ENCODE measurements around the gene CTNNB1.
A peak's percentile ranks its signal among the peaks of the same experiment; 100 is the strongest.

CTNNB1 gene

GRCh38 chr3:41224120-41224806 lies 25.0 kb downstream of the CTNNB1 start:
- peak; percentile 82 for DNase-seq
- H3K36me3 ChIP-seq (replicated peaks), result peaks cover 46% of the 10 kb centered on the region
- peak overlapping the region; percentile 51 for H3K27ac ChIP-seq
- peak; percentile 14 for TF ChIP-seq CTCF (IDR thresholded peaks at IDR 0.05; ENCODE audit: low read depth, low read length, missing control alignments)
- in situ Hi-C loops (cut with HindIII; ENCODE audit: low pct_ligation_motif_present, low sequenced_read_pairs), result no loop called here
- H3K4me3 ChIP-seq (ENCODE audit: low read depth, low read length), result no peak overlapping the region
- H3K27me3 ChIP-seq (replicated peaks), result no peaks in the 10 kb centered on the region

GRCh38 chr3:41234823-41235721 lies 35.8 kb downstream of the CTNNB1 start:
- H3K27ac ChIP-seq, result no peak overlapping the region
- H3K36me3 ChIP-seq (replicated peaks), result peaks cover 81% of the 10 kb centered on the region
- no peak overlapping the region for H3K4me3 ChIP-seq (ENCODE audit: low read depth, low read length)
- in situ Hi-C loops (cut with HindIII; ENCODE audit: low pct_ligation_motif_present, low sequenced_read_pairs), result loop anchor here (25.0 kb wide), 1 partner anchor 648 kb away; no protein-coding TSS in a partner anchor
- no peaks in the 10 kb centered on the region for H3K27me3 ChIP-seq (replicated peaks)
- TF ChIP-seq CTCF (IDR thresholded peaks at IDR 0.05; ENCODE audit: low read depth, low read length, missing control alignments), result no peak
- DNase-seq, result no peak

- no peak overlapping the region for H3K4me3 ChIP-seq (ENCODE audit: low read depth, low read length)
- H3K27me3 ChIP-seq (replicated peaks), result no peaks in the 10 kb centered on the region
- H3K36me3 ChIP-seq (replicated peaks), result peaks cover 82% of the 10 kb centered on the region
- in situ Hi-C loops (cut with HindIII; ENCODE audit: low pct_ligation_motif_present, low sequenced_read_pairs), result loop anchor here (25.0 kb wide), 1 partner anchor 649 kb away; no protein-coding TSS in a partner anchor
- no peak for DNase-seq
- no peak overlapping the region for H3K27ac ChIP-seq
- no peak for TF ChIP-seq CTCF (IDR thresholded peaks at IDR 0.05; ENCODE audit: low read depth, low read length, missing control alignments)
These were observed 36.9 kb downstream of the CTNNB1 start for GRCh38 chr3:41236228-41236627.

- in situ Hi-C loops (cut with HindIII; ENCODE audit: low pct_ligation_motif_present, low sequenced_read_pairs), result loop anchor here (25.0 kb wide), 1 partner anchor 651 kb away; no protein-coding TSS in a partner anchor
- peaks cover 86% of the 10 kb centered on the region for H3K36me3 ChIP-seq (replicated peaks)
These were observed 38.6 kb downstream of the CTNNB1 start for GRCh38 chr3:41237907-41238306.

GRCh38 chr3:41239587-41239986 lies 40.3 kb downstream of the CTNNB1 start:
- TF ChIP-seq CTCF (IDR thresholded peaks at IDR 0.05; ENCODE audit: low read depth, low read length, missing control alignments), result no peak
- in situ Hi-C loops (cut with HindIII; ENCODE audit: low pct_ligation_motif_present, low sequenced_read_pairs), result loop anchor here (25.0 kb wide), 1 partner anchor 652 kb away; no protein-coding TSS in a partner anchor
- H3K4me3 ChIP-seq (ENCODE audit: low read depth, low read length), result no peak overlapping the region
- no peaks in the 10 kb centered on the region for H3K27me3 ChIP-seq (replicated peaks)
- H3K36me3 ChIP-seq (replicated peaks), result peaks cover 69% of the 10 kb centered on the region
- no peak overlapping the region for H3K27ac ChIP-seq
- DNase-seq, result no peak

More at GRCh38 chr3:41237907-41238306, 38.6 kb downstream of the CTNNB1 start:
- TF ChIP-seq CTCF (IDR thresholded peaks at IDR 0.05; ENCODE audit: low read depth, low read length, missing control alignments), result no peak
- Histone ChIP-seq H3K27me3 (replicated peaks) (no peaks in the 10 kb centered on the region), H3K27ac (no peak overlapping the region), H3K4me3 (ENCODE audit: low read depth, low read length) (no peak overlapping the region)
- DNase-seq, result no peak

Data from brain microvascular endothelial cell (primary cell).